ENCODE measurements around the gene MAFG. TPM values are rescaled to one million over a fixed set of nuclear protein-coding genes. Genes with fewer than 3 reads are reported as not detected.

Gene MAFG
- total and polyA plus RNA-seq, 9 of the 15 experiments (the other 6 are each of a cell fraction or from before 2014, with no cell fraction given): 1.1 to 58.1 (median 24.9) TPM

- TF ChIP-seq CHD1 (IDR thresholded peaks at IDR 0.05; ENCODE audit: low read length) (no peak), POLR2G (IDR thresholded peaks at IDR 0.05; ENCODE audit: low read depth, low read length) (peak; percentile 75), ZC3H4 (CRISPR knock-in tag; IDR thresholded peaks at IDR 0.05; ENCODE audit: borderline replicate concordance) (0 out of 2 replicates have a peak, but pooled peaks have one; percentile 35), KLF6 (CRISPR knock-in tag; IDR thresholded peaks at IDR 0.05; ENCODE audit: borderline replicate concordance) (no peak), POLR2B (IDR thresholded peaks at IDR 0.05; ENCODE audit: low read depth, partially characterized antibody) (no peak), SRSF3 (IDR thresholded peaks at IDR 0.05; ENCODE audit: insufficient read depth, low read length) (no peak), TCF7L2 (IDR thresholded peaks at IDR 0.05; ENCODE audit: low read depth, low read length) (no peak), FOXP4 (CRISPR knock-in tag; IDR thresholded peaks at IDR 0.05; ENCODE audit: borderline replicate concordance) (peak; percentile 94), NFXL1 (CRISPR knock-in tag; IDR thresholded peaks at IDR 0.05) (no peak), THRAP3 (IDR thresholded peaks at IDR 0.05; ENCODE audit: borderline replicate concordance) (no peak), PTTG1 (tag; IDR thresholded peaks at IDR 0.05; ENCODE audit: low read depth) (no peak), RNF219 (CRISPR knock-in tag; IDR thresholded peaks at IDR 0.05) (no peak), RCOR1 (IDR thresholded peaks at IDR 0.05; ENCODE audit: borderline replicate concordance in 1 of 2, low read depth in 2 of 2, low read length in 2 of 2) (peak in 1 of 2 experiments; percentile 25; a peak in 1 of 4 replicates), ZNF23 (CRISPR knock-in tag; IDR thresholded peaks at IDR 0.05) (no peak), ZFPM2 (CRISPR knock-in tag; IDR thresholded peaks at IDR 0.05) (no peak), NCOA1 (IDR thresholded peaks at IDR 0.05; ENCODE audit: low read depth) (no peak), NFYB (IDR thresholded peaks at IDR 0.05; ENCODE audit: extremely low read depth, insufficient read length) (no peak), CBX8 (IDR thresholded peaks at IDR 0.05; ENCODE audit: borderline replicate concordance, extremely low read depth, low read depth, low read length, poor library complexity, severe bottlenecking) (no peak), ZNF165 (CRISPR knock-in tag; IDR thresholded peaks at IDR 0.05; ENCODE audit: borderline replicate concordance) (no peak), RBBP5 (IDR thresholded peaks at IDR 0.05; ENCODE audit: borderline replicate concordance, insufficient read depth, low read length, poor library complexity, severe bottlenecking) (peak; percentile 37), HNRNPUL1 (IDR thresholded peaks at IDR 0.05; ENCODE audit: low read length) (no peak), ZNF133 (CRISPR knock-in tag; IDR thresholded peaks at IDR 0.05) (no peak), HEY1 (CRISPR knock-in tag; IDR thresholded peaks at IDR 0.05; ENCODE audit: borderline replicate concordance) (no peak)
Measured at GRCh38 chr17:81927653-81928543, at the start of gene MAFG (continued).
